Activated CD4-positive, alpha-beta T cell treated with anti-CD3 and anti-CD28 coated beads, Interleukin-2, amount 50 U/mL, for 24 hours (primary cell): Measurements from ENCODE around the gene ANKRD60.

Experiments
- DNase-seq, 2 donors: peaks; one replicate each; pipeline ENCODE4 v3.0.0-alpha.2; 2020; ENCODE audit warnings: low read depth in 1 of 2, low spot score in 1 of 2

ANKRD60 gene

GRCh38 chr20:58228484-58229197 lies at the start of gene ANKRD60:
ANKRD60 (minus strand) TSS chr20:58228653; CDS start chr20:58228653, 0 bp downstream.
- DNase-seq, result peak; percentile 15 to 16

DNA sequence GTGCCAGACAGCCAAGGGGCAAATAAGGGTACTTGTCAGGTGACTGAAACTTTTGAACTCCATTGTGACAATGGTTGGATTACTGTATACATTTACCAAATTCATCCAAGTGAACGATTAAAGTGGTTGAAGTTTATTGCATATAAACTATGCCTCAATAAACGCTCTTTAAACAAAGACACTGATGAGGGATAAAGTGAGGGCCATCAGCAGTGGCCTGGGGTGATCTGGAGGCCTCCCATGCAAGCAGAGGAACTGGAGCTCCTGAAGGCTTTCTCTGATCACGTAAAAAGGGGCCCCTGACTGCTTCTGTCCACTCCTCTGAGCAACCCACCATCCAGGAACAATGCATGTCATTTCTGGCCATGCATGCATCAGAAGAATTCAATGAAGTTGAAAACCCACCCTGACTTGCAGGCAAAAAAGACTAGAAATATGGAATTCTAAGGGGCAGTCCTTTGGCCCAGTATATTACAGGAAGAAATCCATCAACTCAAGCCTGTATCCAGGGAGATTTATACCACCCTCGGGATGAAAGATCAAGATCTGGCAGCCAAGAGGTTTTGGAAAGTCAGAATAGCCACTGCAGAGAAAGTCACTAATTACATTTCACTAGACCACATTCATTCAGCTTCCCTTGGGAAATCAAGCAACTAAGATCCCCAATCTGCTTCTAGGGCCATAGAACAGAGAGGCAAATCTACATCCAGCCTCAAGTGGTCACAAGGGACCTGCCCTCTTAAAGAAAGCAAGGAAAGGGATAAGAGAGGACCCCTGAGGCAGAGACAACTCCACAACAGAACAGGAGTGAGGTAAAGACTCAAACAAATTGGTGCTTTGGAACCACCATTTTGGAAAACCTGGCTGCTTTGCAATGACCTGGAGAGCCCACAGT lies 49.4 kb upstream of the ANKRD60 start:
- no peak for DNase-seq

GRCh38 chr20:58277107-58277506 lies 48.7 kb upstream of the ANKRD60 start:
- no peak for DNase-seq

DNA sequence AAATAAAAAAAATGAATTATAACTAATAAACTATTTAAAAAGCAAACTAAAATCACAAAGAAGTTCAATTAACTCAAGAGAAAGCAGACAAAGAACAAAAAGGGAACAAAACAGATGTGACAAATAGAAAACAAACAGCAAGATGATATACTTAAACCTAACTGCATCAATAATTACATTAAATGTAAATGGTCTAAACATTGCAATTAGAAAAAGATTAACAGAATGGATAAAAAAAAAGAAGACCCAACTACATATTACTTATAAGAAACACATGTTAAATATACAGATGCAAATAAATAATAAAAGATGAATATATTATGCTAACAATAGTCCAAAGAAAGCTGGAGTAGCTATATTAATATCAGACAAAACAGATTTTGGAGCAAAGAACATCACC lies 45.9 kb upstream of the ANKRD60 start:
- DNase-seq, result no peak

DNA sequence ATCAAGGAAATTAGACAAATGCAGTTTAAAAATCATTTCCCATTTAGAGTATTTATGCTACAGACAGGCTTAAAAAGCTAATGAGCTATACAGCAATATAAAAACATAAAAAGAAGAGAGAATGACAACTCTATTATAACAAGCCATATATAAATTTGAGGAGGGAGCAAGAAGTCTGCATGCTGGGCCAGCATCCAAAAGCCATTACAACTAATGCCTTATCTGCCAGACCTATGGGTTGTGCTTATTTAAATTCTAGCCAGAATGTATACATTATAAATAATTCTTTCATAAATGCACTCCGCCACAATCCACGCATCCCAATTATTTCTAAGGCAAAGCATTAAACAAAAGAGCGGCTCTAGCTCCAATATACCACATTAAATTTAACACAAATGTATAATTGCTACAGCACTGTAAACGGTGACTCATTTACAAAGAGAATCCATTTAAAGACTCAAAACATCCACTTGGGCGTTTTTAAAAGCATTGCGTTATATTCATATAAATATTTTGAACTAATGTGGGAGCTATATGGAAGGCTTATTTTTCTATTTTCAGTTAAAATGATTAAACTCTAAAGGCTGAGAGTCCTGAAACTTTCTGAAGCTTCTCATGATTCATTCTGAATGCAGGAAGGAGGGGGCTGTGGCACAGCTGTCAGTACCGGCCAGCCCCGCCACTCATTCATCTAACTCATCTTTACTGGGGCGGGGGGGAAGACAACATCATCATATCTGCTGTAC lies 43.3 kb upstream of the ANKRD60 start:
- DNase-seq, result peak; percentile 14 to 25

- DNase-seq, result no peak
Measured at GRCh38 chr20:58268936-58269619, 40.6 kb upstream of the ANKRD60 start.

GRCh38 chr20:58268421-58268821 lies 40.0 kb upstream of the ANKRD60 start:
- no peak for DNase-seq

GRCh38 chr20:58267389-58268215 lies 39.1 kb upstream of the ANKRD60 start:
- no peak for DNase-seq

DNA sequence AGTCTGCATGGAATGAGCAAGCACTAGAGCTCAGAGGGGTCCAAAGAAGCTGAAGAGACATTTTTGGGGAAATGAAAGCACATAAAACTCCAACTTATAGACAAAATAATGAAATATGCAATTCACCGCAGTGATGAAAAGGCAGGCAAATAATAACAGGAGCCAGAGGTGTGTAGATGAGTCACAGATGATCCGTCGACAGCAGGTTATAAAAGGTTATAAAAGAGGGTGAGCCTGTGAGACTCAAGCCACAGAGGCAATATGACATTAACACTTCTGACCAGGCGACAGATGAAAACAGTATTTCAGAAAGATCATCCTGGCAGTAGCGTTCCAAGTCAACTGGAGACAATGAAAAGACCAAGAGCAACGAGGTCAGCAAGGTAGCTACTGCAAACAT lies 35.8 kb upstream of the ANKRD60 start:
- no peak for DNase-seq

GRCh38 chr20:58261660-58262059 lies 33.2 kb upstream of the ANKRD60 start:
- DNase-seq, result no peak

- DNase-seq, result no peak
Measured at GRCh38 chr20:58260006-58260405, 31.6 kb upstream of the ANKRD60 start.

DNA sequence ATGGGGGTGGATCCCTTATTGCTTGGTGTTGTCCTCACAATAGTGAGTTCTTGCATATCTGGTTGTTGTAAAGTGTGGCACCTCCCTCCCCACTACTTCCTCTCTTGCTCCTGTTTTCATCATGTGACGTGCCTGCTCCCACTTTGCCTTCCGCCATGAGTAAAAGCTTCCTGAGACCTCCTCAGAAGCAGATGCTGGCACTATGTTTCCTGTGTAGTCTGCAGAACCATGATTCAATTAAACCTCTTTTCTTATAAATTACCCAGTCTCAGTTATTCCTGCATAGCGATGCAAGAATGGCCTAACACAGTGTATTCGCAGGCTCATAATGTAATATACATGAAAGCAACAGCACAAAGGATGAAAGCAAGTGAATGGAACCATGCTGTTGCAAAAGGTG lies 28.4 kb upstream of the ANKRD60 start:
- no peak for DNase-seq

DNA sequence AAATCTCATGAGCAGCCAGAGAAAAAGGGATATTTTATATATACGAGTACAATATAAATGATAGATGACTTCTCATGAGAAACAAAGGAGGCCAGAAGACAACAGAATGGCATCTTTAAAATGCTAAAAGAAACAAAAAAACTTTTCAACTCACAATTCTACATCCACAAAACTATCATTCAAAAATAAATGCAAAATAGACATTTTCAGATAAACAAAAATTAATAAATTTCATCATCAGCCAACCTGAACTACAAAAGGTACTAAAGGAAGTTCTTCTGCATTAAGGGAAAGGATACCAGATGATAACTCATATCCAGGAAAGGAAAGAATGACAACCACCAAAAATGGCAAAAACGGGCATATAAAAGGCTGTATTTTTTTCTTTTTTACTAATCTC lies 27.9 kb upstream of the ANKRD60 start:
- DNase-seq, result no peak

GRCh38 chr20:58254890-58255289 lies 26.4 kb upstream of the ANKRD60 start:
- no peak for DNase-seq

DNA sequence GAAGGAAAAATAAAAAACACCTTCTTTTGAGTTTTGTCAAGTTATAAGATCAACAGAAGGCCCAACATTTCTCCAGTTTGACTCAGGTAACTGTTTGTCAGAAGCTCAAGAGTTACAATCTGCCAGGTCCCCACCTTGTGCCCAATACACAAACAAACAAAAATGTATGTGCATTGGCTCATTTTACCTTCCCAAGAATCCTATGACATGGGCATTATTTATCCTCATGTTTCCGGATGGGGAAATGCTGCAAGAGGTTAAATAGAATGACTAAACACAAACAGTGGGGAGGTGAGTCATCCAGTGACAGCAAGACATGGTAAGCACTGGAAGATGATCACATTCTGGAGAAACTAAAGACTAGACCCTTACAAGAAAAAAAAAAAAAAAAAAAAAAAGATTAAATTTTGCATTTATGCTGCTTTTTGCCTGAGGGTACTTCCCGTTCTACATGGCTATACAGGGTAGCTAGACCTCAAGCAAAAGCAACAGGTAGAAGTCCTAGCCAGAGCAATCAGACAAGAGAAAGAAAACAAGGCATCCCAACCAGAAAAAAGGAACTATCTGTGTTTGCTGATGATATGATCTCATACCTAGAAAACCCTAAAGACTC lies 23.6 kb upstream of the ANKRD60 start:
- no peak for DNase-seq

GRCh38 chr20:58251348-58251978 lies 23.0 kb upstream of the ANKRD60 start:
- no peak for DNase-seq

GRCh38 chr20:58246346-58246745 lies 17.9 kb upstream of the ANKRD60 start:
- DNase-seq, result no peak

GRCh38 chr20:58245931-58246330 lies 17.5 kb upstream of the ANKRD60 start:
- DNase-seq, result no peak

DNA sequence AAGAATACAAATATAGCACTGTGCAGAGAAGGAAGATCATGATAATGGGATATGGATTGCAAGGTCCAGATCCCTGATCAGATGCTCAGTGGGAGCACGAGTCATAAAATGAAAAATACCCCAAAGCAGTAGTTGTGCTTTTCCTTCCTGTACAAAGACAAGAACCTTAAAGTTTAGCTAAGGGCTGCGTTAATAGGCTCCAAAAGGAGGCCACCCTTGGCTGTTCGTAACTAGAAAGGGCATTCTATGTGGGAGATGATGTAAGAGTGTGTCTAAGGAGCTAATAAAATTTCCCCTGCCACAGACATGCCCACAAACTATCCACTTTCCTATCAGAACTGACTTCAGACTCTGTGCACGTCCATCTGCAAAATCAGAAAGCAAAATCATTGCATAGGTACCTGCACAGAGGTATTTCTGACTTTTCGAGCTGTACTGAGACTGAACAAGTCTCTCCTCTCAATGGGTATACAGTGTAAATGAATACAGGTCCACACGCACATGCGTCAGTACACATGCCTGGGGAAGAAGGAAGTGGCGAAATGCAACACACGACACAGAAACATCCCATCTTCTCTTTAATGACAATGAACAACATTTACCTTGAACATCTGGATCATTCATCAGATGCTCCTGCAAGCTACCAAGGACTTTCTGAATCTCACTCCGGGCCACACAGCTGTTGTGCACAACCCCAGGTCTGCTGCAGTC lies 16.9 kb upstream of the ANKRD60 start:
- DNase-seq, result no peak
